ENCODE results near the gene GPBP1.
"Not testable (repeated sequence)": the region's sequence is repeated elsewhere in the genome, so short reads cannot be mapped to it uniquely, and the experiment has no call there.

Gene GPBP1, protein sequence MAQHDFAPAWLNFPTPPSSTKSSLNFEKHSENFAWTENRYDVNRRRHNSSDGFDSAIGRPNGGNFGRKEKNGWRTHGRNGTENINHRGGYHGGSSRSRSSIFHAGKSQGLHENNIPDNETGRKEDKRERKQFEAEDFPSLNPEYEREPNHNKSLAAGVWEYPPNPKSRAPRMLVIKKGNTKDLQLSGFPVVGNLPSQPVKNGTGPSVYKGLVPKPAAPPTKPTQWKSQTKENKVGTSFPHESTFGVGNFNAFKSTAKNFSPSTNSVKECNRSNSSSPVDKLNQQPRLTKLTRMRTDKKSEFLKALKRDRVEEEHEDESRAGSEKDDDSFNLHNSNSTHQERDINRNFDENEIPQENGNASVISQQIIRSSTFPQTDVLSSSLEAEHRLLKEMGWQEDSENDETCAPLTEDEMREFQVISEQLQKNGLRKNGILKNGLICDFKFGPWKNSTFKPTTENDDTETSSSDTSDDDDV

DNA sequence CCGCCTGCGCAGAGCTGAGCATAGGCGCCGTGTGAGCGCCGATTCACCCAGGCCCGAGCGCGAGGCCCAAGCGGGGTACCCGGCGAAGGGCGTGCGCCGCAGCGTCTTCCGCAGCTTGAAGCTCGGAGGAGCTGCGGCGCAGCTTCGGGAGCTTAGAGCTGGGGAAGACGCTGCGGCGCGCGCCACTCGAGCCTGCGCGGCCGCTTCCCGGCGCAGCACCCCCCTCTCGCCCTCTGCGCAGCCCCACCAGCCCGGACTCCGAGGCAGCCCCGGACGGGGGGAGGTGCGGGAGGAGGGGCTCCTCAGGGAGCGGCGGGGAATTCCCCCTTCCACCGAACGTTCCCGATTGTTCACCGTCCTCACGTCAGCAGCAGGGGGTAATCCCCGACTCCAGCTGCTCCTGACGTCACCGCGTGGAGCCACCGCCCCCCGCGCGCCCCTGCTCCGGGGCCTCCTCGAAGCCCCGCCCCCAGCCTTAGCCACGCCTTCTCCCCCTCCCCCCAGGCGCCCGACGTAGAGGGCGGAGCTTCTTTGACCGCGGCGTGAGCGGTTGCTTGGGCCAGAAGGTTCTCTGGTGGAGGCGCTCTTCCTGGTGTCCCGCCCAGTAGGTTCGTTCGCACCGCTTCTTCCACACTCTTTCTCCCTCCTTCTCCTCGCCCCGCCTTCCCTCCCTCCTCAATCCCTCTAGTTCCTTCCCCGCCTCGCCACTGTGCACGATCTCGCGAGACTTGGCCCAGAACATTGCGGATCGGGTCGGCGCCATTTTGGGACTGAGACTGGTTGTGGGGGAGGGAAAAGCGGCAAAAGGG, at the start of gene GPBP1:
GPBP1 (plus strand) TSS at position 741 of the 809 bp plus-strand sequence. CDS start 40,072 bp downstream, outside the sequence.
- DNase-seq (ENCODE audit: low read depth, low spot score): peak; percentile 97

DNA sequence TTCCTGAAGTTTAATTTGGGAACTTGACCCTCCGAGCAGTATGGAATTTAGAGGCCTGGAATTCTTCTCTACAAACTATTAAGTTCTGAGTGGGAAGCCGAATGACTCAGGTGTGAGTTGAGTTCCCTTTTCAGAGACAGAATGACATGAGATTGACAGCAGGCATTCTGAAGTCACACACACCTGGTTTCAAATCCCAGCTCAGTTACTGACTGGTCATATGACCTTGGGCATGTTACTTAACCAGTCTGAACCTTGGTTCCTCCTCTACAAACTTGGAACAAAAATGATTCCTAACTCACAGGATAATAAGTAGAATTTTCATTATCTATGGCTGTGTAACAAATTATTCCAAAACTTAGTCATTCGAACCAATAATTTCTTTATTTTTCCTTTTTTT, 45.5 kb upstream of the GPBP1 start:
- no peak for DNase-seq (ENCODE audit: low read depth, low spot score)

DNA sequence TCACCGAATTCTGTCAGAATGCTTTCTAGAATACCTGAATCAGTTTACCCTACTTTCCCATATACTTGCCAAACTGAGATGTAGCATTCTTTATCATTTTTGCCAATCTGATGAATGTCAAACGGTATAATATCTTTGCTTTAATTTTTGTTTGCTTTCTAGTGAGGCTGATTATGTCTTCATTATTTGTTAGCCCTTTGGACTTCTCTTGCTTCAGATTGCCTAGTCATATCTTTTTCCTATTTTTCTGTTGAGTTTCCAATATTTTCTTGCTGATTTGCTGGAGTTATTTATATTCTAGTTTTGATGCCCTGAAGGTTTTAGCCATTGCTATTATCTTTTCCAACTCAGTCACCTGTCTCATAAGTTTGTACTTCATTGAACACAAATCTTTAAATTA, 40.3 kb upstream of the GPBP1 start:
- no peak for DNase-seq (ENCODE audit: low read depth, low spot score)

DNA sequence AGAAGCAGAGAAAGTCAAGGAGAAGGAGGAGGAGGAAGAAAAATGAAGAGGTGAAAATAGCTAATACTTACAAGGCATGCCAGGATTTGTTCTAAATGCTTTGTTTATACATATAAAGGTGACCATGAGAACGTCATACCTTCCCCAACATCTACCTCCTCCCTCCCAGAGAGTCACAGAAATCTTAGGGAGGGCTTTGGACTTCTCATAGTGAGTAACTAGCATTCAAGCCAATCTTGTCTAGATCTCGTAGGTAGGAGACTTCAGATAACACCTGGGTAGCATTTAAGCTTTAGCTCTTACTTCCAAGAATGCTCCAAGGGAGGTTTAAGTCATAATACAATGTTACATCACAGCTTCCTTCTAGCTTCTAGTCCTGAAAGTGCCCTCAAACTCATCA, 36.5 kb upstream of the GPBP1 start:
- DNase-seq (ENCODE audit: low read depth, low spot score): no peak

DNA sequence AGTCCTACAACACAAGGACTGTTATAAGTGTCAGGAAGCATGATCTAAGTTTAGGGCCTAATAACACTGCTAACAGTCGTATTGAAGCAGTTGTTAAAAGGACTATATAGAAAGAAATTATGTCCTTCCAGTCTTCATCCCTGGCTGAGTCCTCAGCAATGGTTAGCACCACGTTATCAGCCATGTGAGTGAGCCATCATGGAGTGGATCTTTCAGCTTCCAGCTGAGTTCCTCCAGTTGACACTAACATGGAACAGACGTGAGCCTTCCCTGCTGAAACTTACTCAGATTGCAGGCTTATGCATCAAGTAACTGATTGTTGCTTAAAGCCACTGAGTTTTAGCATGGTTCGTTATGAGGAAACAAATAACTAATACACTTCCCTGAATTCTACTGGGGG, 21.5 kb upstream of the GPBP1 start:
- DNase-seq (ENCODE audit: low read depth, low spot score): no peak

DNA sequence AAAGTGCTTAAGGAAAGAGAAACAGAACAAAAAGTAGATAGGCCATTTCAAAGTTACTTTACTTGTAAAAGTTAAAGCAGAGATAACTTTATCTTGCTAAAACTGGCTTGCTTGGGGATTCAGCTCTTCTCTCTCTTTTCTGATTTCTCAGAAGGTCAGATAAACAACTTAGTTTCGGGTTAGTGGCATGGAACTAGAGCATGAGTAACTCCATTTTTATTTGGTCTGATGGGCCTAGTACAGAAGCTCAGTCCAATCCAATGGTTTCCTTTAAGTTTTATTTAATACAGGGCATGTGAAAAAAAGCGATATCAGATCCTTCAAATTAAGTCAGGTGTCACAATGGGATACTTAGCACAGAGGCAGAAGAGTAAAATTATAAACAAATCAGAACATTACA, 18.8 kb upstream of the GPBP1 start:
- DNase-seq (ENCODE audit: low read depth, low spot score): no peak

DNA sequence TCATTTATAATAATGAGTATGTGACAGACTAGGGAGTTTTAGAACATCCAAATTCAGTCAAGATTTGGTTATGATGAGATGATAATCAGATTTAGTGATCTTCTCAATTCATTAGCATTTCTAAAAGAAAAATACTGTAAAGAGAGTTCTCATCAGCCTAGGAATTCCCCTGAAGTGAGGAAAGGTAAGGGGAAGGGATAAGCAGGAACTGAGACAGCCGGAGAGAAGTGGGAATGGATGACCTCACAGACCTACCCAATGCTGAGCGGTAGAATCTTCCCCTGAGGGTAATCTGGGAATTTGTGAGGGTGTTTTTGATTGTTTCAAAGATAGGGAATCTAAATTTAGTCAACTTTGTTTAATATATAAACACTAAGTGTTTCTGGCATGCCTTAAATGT, 16.7 kb upstream of the GPBP1 start:
- DNase-seq (ENCODE audit: low read depth, low spot score): no peak

DNA sequence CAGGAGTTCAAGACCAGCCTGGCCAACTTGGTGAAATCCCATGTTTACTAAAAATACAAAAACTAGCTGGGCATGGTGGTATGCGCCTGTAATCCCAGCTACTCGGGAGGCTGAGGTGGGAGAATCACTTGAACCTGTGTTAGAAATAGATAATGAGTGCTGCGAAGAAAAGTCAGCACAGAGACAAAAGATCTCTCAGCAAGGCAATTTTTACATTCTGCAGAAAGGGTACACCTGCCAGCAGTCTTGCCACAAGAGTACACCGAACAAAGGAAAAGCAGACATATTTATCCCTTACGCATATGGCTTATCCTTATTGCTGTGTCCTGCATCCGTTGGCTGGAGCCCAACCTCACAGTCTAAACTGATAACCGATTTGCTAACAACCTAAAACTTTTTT, 16.2 kb upstream of the GPBP1 start:
- DNase-seq (ENCODE audit: low read depth, low spot score): no peak

DNA sequence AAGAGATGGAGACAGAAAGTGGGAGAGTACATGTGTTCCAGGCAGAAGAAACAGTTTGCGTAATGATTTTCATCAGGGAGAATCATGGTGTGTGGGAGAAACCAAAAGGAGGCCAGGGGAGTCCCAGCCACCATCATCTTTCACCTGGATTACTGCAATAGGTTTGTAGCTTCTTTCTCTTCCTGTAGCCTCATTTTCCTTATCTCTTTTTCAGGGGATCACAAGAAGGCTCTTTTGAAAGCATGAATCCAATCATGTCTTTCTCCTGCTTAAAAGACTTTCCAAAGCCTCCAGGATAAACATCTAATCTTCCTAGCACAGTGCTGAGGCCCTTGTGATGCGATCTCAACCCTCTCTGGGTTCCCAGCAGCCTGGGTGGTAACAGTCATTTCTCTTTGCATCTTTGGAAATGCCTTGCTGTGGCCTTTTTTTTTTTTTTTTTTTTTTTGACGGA, 10.3 kb upstream of the GPBP1 start:
- no peak for DNase-seq (ENCODE audit: low read depth, low spot score)

DNA sequence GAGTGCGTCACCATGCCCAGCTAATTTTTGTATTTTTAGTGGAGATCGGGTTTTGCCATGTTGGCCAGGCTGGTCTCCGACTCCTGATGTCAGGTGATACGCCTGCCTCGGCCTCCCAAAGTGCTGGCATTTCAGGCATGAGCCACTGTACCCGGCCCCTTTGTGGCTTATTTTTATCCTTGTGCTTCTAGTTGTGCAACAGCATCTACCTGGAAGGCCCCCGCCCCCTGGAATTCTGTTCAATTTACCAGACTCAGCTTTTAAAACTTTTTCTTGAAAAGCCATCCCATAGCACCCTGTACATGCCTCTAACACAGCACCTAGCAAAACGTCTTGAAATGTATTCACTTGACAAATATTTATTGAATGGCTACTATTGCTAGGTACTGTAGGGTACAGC, 9.7 kb upstream of the GPBP1 start:
- no peak for DNase-seq (ENCODE audit: low read depth, low spot score)

DNA sequence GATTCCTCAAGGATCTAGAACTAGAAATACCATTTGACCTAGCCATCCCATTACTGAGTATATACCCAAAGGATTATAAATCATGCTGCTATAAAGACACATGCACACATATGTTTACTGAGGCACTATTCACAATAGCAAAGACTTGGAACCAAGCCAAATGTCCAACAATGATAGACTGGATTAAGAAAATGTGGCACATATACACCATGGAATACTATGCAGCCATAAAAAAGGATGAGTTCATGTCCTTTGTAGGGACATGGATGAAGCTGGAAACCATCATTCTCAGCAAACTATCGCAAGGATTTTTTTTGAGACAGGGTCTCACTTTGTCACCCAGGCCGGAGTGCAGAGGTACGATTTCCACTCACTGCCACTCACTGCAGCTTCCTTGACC, 8.7 kb upstream of the GPBP1 start:
- not testable (repeated sequence) for DNase-seq (ENCODE audit: low read depth, low spot score)

DNA sequence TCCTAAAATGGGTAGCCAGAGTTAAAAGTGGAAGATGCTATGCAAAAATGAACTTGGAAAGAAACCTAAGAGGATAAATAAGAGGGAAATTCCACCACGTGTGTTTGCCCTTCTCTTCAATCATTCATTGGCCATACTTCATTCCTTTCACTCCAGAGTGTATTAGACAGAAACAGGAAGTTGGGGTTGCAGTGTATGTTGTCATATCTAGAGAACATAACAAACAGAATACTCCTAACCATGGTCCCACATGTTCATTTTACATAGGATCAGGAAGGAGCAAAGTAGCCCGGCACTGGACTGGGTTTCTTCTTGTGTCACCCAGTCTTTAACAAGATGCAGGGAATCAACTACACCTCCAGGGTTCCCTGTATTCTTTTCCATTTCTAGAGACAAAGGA, 7.6 kb upstream of the GPBP1 start:
- DNase-seq (ENCODE audit: low read depth, low spot score): no peak

DNA sequence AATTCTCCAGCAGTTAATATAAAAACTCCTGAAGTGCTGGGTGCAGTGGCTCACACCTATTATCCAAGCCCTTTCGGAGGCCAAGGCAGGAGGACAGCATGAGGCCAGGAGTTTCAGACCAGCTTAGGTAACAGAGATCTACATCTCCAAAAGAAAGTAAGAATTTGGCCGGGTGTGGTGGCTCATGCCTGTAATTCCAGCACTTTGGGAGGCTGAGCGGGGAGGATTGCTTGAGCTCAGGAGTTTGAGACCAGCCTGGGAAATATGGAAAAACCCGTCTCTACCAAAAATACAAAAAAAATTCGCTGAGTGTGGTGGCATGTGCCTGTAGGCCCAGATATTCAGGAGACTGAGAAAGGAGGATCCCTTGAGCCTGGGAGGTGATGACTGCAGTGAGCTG, 6.7 kb upstream of the GPBP1 start:
- no peak for DNase-seq (ENCODE audit: low read depth, low spot score)

DNA sequence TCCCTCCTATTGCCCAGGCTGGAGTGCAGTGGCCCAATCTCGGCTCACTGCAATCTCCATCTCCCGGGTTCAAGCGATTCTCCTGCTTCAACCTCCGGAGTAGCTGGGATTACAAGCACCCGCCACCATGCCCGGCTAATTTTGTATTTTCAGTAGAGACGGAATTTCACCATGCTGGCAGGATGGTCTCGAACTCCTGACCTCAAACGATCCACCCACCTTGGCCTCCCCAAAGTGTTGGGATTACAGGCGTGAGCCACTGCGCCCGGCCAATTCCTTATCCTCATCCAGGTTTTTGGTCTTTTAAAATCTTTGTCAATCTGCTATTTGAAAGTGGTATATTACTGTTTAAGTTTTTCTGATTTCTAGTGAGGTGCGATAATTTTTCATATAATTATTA, 3.7 kb upstream of the GPBP1 start:
- not testable (repeated sequence) for DNase-seq (ENCODE audit: low read depth, low spot score)

DNA sequence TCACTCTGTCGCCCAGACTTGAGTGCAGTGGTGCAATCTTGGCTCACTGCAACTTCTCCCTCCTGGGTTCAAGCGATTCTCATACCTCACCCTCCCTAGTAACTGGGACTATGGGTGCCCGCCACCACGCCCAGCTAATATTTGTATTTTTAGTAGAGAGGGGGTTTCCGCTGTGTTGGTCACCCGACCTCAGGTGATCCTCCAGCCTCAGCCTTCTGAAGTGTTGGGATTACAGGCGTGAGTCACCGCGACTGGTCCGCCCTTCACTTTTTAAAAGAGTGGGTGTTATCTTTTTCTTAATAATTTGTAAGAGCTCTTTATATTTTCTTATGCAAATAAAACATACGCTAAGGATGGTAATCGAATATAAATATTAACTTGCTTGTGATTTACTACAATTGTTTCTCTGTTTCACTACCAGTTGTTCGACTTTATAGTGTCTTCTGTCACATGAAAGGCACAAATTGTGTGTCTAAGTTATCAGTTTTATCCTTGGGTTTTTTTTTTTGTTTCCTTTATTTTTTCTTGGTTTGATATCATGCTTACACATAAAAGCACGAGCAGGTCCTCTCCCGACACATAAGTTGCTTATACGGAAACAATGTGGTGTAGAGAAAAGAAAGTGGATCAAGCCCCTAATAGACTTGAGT, 1.9 kb upstream of the GPBP1 start:
- no peak for DNase-seq (ENCODE audit: low read depth, low spot score)

DNA sequence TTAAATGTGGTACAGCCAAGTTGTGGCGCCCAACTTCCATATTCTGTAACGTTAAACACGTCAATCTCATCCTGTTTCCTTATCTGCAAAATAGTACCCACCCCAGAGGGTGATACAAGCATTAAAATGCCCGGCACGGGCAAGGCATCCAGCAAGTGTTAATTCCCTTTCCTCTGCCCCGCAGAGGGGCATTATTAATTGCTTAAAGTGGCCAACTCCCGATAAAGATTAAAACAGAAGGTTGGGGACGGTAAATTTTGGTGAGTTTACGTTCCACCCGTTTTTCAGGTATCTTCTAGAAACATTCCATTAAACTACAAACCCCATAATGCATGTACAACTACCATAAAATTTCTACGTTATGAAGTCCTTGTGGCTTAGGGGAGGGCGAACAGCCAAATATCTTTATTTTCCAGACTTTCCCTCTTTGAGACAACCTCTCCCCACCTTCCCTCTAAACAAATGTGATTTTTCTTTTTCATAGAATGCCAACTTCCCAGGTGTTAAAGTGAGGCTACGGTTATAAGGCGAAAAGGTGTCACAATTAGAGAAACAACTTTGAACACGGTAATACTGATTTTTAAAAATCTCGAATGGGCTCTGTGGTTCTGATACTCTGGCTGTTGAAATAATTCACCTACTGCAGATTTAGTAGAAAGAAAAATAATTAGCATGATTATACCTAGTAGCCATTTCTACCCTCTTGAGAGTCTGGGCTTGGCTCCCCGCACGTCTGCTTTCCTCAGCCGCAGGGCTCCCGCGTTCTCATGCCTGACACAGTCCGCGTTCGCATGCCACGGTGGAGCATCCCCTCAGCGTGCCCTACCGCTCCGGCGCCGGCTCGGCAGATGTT, 1.2 kb upstream of the GPBP1 start:
- no peak for DNase-seq (ENCODE audit: low read depth, low spot score)

DNA sequence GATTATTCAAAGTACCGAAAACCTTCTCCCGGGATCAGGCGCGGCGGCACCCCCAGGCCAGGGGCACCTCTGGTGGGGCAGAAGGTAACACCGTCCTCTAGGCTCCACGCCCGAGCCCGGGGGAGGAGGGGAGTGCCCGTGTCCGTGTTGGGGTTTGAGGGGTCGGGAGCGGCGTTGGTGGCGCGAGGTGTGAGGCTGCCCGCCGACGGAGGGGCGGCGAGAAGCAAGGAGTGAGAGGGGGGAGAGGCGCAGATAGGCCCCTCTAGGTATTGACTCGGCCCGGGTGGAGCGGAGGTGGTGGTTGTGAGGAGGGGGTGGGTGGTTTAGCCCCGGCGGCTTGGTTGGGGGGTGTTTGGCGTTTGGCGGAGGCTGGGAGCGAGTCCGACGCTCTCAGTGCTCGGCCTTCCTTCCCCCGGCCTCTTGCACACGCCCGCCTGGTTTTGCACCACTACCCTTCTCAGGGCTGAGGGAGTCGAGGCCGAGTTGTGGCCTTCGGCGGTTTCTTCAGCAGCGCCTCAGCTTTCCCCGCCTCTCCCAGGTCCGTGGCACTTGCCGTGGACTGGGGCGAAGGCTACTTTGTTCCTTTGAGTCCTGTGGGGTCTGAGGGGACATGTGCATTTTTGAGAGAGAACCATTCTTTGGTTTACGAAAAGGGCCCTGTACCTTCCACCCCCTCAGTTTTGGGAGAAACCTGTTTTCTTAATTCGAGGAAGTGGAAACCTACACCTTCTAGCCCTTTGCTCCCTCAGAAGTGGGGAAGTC, 450 bp downstream of the GPBP1 start:
- DNase-seq (ENCODE audit: low read depth, low spot score): peak; percentile 4

DNA sequence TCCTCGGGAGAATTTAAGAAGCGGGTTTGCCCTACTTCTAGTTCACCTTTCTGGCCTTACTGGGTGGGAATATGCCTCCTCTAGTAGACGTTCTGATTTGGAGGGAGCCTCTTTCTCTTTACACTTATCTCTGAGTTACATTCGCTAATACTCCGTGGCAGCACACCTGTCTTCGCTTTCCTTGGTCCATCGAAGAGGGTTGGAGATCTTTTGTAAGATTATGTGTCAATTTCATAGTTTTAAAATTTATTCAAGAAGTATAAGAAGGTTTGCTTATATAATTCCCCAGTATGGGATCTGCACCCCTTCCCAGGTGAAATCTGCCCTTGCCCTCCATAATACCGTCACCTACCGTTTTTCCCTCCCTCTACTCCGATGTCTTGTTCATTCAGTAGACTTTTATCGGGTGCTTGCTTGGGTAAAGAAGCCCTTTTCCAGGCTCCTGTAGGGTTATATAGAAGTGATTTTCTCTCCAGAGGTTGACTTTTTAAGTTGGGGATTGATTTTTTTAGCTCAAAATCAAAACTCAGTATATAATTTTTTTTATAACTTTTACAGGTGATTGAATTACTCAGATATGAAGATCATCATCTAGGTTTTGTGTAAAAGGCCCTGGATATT, 1.1 kb downstream of the GPBP1 start:
- DNase-seq (ENCODE audit: low read depth, low spot score): no peak

DNA sequence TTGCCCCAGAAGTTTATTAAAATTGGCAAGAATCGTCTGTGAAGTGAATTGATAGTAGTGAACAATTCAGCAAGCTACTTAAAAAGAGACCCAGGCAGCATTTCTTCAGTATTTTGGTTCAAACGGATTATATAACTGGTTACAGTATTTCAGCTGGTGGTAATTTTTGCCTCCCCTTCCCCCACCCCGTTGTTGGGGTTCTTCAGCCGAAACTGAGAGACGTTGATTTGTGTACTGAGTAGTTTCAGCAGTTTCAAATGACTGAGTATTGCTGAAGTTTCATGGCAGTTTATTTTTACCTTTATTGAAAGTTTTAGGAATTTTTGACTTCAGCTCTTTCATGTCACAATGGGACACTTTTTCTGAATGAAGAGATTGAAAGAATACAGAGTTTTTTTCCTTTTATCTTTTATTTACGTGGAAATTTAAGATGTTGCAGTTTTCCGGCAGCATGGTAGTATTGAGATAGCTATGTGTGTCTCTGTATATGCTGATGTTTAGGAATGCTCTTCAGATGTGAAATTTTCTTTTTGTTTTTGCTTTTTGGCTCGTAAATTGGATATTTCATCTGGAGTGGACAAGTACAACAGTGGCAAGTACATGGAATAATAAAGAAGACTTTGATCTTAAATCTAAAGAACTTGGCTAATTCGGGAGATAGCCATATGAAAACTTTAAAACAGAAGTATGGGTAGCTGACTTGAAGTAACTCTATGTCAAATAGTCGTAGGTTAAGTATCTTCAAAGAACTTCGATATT, 1.9 kb downstream of the GPBP1 start:
- DNase-seq (ENCODE audit: low read depth, low spot score): no peak

Data from activated naive CD8-positive, alpha-beta T cell treated with anti-CD3 and anti-CD28 coated beads, Interleukin-2, amount 50 U/mL, for 16 hours (primary cell).